ENCODE results near the gene SPRING1. TPM values are rescaled to one million over a fixed set of nuclear protein-coding genes. Genes with fewer than 3 reads are reported as not detected.

Gene SPRING1
- total RNA-seq, 1 donor from 2014 or later: 34.7 TPM

- intact Hi-C loops (cut with micrococcal nuclease): no loop called here
These were observed 48.3 kb downstream of the SPRING1 start for GRCh38 chr12:116689521-116689920.

Other genes with a start within 250 kb of the SPRING1 start
- gene MAP1LC3B2, start 178.7 kb downstream of the SPRING1 start, total RNA-seq: 1.2 and 2.3 TPM in 2 replicates
- 7.5 and 10.0 TPM in 2 replicates for gene RNFT2, start 246 bp upstream of the SPRING1 start, total RNA-seq
- not detected in 2 replicates for gene HRK, start 143.4 kb upstream of the SPRING1 start, total RNA-seq
- gene FBXW8, start 172.9 kb upstream of the SPRING1 start, total RNA-seq: 9.9 and 10.1 TPM in 2 replicates